Osteocyte (in vitro differentiated cells): ENCODE data around the gene PCDHGA5. TPM values are rescaled to one million over a fixed set of nuclear protein-coding genes. Genes with fewer than 3 reads are reported as not detected.

Experiments used
- DNase-seq: peaks from one replicate; pipeline ENCODE4 v3.0.0; 2021; ENCODE audit warnings: mixed read lengths; ENCODE audit not compliant: unreplicated experiment; ENCODE audit errors: extremely low spot score
- H3K27ac Mint-ChIP-seq: one replicate; pipeline ENCODE4 v1.8.0; 2021; ENCODE audit warnings: mild to moderate bottlenecking, mixed read lengths; ENCODE audit not compliant: unreplicated experiment
- H3K27me3 Mint-ChIP-seq: one replicate; pipeline ENCODE4 v1.8.0; 2021; ENCODE audit warnings: mixed read lengths; ENCODE audit not compliant: unreplicated experiment
- H3K36me3 Mint-ChIP-seq: one replicate; pipeline ENCODE4 v1.8.0; 2021; ENCODE audit warnings: mixed read lengths; ENCODE audit not compliant: unreplicated experiment
- H3K4me1 Mint-ChIP-seq: one replicate; pipeline ENCODE4 v1.8.0; 2021; ENCODE audit warnings: mixed read lengths; ENCODE audit not compliant: unreplicated experiment
- H3K4me3 Mint-ChIP-seq: one replicate; pipeline ENCODE4 v1.8.0; 2021; ENCODE audit warnings: mild to moderate bottlenecking, moderate library complexity, mixed read lengths; ENCODE audit not compliant: unreplicated experiment
- H3K9me3 Mint-ChIP-seq: one replicate; pipeline ENCODE4 v1.8.0; 2021; ENCODE audit warnings: mixed read lengths; ENCODE audit not compliant: unreplicated experiment
- total RNA-seq: library from RNA; stranded (reverse); gene quantifications from 2 replicates; pipeline ENCODE4 v1.2.1, GENCODE V29; 2021
- TF ChIP-seq, protein P1 (sequence below): fragments of 200-600 bp; sonication (generic); IDR thresholded peaks from 2 replicates; pipeline ENCODE4 v1.5.0; 2021; ENCODE audit warnings: antibody characterized with exemption, mild to moderate bottlenecking, moderate library complexity

PCDHGA5 gene
- total RNA-seq, 1 donor from 2014 or later = 0.13 TPM

DNA sequence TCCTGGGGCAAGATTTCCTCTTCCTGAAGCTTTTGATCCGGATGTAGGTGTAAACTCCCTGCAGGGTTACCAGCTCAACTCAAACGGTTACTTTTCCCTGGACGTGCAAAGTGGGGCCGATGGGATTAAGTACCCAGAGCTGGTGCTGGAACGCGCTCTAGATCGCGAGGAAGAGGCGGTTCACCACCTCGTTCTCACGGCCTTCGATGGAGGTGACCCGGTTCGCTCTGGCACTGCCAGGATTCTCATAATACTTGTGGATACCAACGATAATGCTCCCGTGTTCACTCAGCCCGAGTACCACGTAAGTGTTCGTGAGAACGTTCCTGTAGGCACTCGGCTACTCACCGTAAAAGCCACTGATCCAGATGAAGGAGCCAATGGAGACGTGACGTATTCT, 8.3 kb upstream of the PCDHGA5 start:
- H3K27ac Mint-ChIP-seq = no peak overlapping the region
- TF ChIP-seq, protein P1, sequence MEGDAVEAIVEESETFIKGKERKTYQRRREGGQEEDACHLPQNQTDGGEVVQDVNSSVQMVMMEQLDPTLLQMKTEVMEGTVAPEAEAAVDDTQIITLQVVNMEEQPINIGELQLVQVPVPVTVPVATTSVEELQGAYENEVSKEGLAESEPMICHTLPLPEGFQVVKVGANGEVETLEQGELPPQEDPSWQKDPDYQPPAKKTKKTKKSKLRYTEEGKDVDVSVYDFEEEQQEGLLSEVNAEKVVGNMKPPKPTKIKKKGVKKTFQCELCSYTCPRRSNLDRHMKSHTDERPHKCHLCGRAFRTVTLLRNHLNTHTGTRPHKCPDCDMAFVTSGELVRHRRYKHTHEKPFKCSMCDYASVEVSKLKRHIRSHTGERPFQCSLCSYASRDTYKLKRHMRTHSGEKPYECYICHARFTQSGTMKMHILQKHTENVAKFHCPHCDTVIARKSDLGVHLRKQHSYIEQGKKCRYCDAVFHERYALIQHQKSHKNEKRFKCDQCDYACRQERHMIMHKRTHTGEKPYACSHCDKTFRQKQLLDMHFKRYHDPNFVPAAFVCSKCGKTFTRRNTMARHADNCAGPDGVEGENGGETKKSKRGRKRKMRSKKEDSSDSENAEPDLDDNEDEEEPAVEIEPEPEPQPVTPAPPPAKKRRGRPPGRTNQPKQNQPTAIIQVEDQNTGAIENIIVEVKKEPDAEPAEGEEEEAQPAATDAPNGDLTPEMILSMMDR = no peak
- H3K36me3 Mint-ChIP-seq = no peaks in the 10 kb centered on the region
- H3K4me3 Mint-ChIP-seq = no peak overlapping the region
- no peaks in the 10 kb centered on the region for H3K27me3 Mint-ChIP-seq
- peaks cover 37% of the 10 kb centered on the region for H3K9me3 Mint-ChIP-seq
- DNase-seq = no peak
- H3K4me1 Mint-ChIP-seq = no peaks in the 10 kb centered on the region

DNA sequence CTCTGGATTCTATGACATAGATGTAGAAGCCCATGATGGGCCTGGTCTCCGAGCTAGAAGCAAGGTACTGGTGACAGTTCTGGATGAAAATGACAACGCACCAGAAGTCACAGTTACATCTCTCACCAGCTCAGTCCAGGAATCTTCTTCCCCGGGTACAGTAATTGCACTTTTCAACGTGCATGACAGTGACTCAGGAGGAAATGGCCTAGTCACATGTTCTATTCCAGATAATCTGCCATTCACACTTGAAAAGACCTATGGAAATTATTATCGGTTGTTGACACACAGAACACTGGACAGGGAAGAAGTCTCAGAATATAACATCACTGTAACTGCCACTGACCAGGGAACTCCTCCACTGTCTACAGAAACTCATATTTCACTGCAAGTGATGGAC, 7.8 kb upstream of the PCDHGA5 start:
- no peaks in the 10 kb centered on the region for H3K4me1 Mint-ChIP-seq
- H3K27ac Mint-ChIP-seq = no peak overlapping the region
- no peaks in the 10 kb centered on the region for H3K27me3 Mint-ChIP-seq
- no peaks in the 10 kb centered on the region for H3K36me3 Mint-ChIP-seq
- H3K9me3 Mint-ChIP-seq = peaks cover 38% of the 10 kb centered on the region
- no peak for DNase-seq
- TF ChIP-seq, protein P1 = no peak
- H3K4me3 Mint-ChIP-seq = no peak overlapping the region

DNA sequence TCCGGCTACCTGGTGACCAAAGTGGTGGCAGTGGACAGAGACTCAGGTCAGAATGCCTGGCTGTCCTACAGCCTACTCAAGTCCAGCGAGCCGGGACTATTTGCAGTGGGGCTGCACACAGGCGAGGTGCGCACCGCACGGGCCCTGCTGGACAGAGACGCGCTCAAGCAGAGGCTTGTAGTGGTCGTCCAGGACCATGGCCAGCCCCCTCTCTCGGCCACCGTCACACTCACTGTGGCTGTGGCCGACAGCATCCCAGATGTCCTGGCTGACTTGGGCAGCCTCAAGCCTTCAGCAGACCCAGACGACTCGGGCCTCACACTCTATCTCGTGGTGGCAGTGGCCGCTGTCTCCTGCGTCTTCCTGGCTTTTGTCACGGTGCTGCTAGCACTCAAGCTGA, 7.0 kb upstream of the PCDHGA5 start:
- Mint-ChIP-seq H3K9me3 (peaks cover 38% of the 10 kb centered on the region), H3K36me3 (no peaks in the 10 kb centered on the region), H3K4me3 (no peak overlapping the region), H3K27ac (no peak overlapping the region), H3K27me3 (no peaks in the 10 kb centered on the region), H3K4me1 (no peaks in the 10 kb centered on the region)
- no peak for DNase-seq
- TF ChIP-seq, protein P1 = no peak

DNA sequence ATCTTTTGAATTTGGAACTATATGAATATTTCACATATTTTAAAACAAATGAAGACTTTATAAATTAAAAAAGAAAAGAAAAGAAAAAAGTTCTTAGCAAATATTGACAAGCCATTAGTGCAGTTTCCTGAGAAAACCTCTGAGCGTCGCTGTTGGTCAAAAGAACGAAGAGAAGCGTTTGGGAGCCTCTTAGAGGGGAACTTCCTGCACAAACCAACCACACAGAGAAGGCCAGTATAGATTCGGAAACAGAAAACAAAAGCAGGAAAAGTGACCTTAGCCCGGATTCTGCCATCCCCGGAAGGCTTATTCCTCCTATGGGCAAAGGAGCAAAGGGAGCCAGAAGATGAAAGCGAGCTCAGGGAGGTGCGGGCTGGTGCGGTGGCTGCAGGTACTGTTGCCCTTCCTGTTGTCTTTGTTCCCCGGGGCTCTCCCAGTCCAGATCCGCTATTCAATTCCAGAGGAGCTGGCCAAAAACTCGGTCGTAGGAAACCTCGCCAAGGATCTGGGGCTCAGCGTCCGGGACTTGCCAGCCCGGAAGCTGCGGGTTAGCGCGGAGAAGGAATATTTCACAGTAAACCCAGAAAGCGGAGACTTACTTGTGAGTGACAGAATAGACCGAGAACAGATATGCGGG, 4.1 kb upstream of the PCDHGA5 start, which contains the start of gene PCDHGB2:
TSS of gene PCDHGB2 (plus strand) at position 205 of the 637 bp plus-strand sequence. CDS start at position 347, 142 bp downstream.
- Mint-ChIP-seq H3K27ac (no peak within 1 kb of the TSS), H3K27me3 (no peaks in the 10 kb centered on the region), H3K4me1 (no peaks in the 10 kb centered on the region), H3K36me3 (no peaks in the 10 kb centered on the region), H3K9me3 (peaks cover 45% of the 10 kb centered on the region), H3K4me3 (no peak within 1 kb of the TSS)
- TF ChIP-seq, protein P1 = peak; percentile 9
- no peak for DNase-seq

DNA sequence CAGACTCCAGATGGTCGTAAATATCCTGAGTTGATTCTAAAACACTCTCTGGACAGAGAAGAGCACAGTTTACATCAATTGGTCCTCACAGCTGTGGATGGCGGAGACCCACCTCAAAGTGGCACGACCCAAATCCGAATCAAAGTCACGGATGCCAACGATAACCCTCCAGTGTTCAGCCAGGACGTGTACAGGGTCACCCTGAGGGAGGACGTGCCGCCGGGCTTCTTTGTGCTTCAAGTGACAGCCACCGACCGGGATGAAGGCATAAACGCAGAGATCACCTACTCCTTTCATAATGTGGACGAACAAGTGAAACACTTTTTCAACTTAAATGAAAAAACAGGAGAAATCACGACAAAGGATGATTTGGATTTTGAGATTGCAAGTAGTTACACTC, 3.3 kb upstream of the PCDHGA5 start:
- H3K36me3 Mint-ChIP-seq = no peaks in the 10 kb centered on the region
- H3K27ac Mint-ChIP-seq = no peak overlapping the region
- H3K27me3 Mint-ChIP-seq = no peaks in the 10 kb centered on the region
- no peaks in the 10 kb centered on the region for H3K4me1 Mint-ChIP-seq
- TF ChIP-seq, protein P1 = no peak
- DNase-seq = no peak
- peaks cover 44% of the 10 kb centered on the region for H3K9me3 Mint-ChIP-seq
- no peak overlapping the region for H3K4me3 Mint-ChIP-seq
